Body of pancreas (tissue), 4 donors: ENCODE results near the gene CCDC112. TPM values are rescaled to one million over a fixed set of nuclear protein-coding genes. Genes with fewer than 3 reads are reported as not detected.

Source experiments
- ATAC-seq: fragments of 150-250 bp; one replicate; pipeline ENCODE4 v1.9.1; 2016
- DNase-seq, 4 donors: peaks; one replicate each; pipeline ENCODE4 v3.0.0-alpha.2; 2019
- H3K27ac ChIP-seq, 4 donors: fragments of 200-600 bp; sonication (generic); 1 replicate in 3 of 4; 2 replicates in 1 of 4; pipeline versions ENCODE4 v1.5.1 to v1.6.1; 2016 to 2019; ENCODE audit warnings: mild to moderate bottlenecking in 1 of 4, mixed read lengths in 1 of 4, moderate library complexity in 1 of 4
- H3K27me3 ChIP-seq, 2 donors: fragments of 200-600 bp; sonication (generic); one replicate each; pipeline ENCODE4 v1.6.0; 2016; ENCODE audit warnings: mild to moderate bottlenecking in 1 of 2
- H3K36me3 ChIP-seq, 2 donors: fragments of 200-600 bp; sonication (generic); replicated peaks in 1 of 2; 2 replicates each; pipeline ENCODE4 v1.5.1; 2016; ENCODE audit warnings: low read depth in 2 of 2; ENCODE audit not compliant: insufficient read depth in 1 of 2
- H3K4me1 ChIP-seq: fragments of 200-600 bp; sonication (generic); one replicate; pipeline ENCODE4 v1.6.0; 2016
- H3K4me3 ChIP-seq, 2 donors: fragments of 200-600 bp; sonication (generic); 1 replicate in 1 of 2; 2 replicates in 1 of 2; pipeline ENCODE4 v1.5.1; 2016 to 2019
- H3K9me3 ChIP-seq, 3 donors: fragments of 200-600 bp; sonication (generic); 1 replicate in 2 of 3; 2 replicates in 1 of 3; pipeline ENCODE4 v1.5.1; 2016
- CTCF ChIP-seq, 7 experiments: fragments of 450-650 bp in 4 of 7; fragments of 200-600 bp in 3 of 7; sonication (generic) in 3 of 7; IDR thresholded peaks; one replicate each; pipeline ENCODE4 v1.5.1; 2016 to 2019; ENCODE audit warnings: antibody characterized with exemption in 7 of 7
- POLR2A ChIP-seq, 3 donors: fragments of 450-650 bp; IDR thresholded peaks; one replicate each; pipeline ENCODE4 v1.6.1; 2016; ENCODE audit warnings: antibody characterized with exemption in 3 of 3, mild to moderate bottlenecking in 2 of 3
- WGBS, 2 donors: methylation state at CpG; one replicate each; pipeline ENCODE4 v1.1.5; 2017; 5-methylcytosine and 5-hydroxymethylcytosine counted together
- intact Hi-C: fragments of 100-400 bp; cut with DNase I; formaldehyde crosslinking; loops from one replicate; pipeline ENCODE4 v1.15.1; 2023
- total RNA-seq, 2 donors: library from RNA; depleted of rRNA; stranded (reverse); fragments of >200 nt; gene quantifications; one replicate each; pipeline ENCODE4 v1.1.0, GENCODE V29; 2016

Gene CCDC112
- total RNA-seq, 2 donors from 2014 or later, result 10.1 to 20.1 TPM

DNA sequence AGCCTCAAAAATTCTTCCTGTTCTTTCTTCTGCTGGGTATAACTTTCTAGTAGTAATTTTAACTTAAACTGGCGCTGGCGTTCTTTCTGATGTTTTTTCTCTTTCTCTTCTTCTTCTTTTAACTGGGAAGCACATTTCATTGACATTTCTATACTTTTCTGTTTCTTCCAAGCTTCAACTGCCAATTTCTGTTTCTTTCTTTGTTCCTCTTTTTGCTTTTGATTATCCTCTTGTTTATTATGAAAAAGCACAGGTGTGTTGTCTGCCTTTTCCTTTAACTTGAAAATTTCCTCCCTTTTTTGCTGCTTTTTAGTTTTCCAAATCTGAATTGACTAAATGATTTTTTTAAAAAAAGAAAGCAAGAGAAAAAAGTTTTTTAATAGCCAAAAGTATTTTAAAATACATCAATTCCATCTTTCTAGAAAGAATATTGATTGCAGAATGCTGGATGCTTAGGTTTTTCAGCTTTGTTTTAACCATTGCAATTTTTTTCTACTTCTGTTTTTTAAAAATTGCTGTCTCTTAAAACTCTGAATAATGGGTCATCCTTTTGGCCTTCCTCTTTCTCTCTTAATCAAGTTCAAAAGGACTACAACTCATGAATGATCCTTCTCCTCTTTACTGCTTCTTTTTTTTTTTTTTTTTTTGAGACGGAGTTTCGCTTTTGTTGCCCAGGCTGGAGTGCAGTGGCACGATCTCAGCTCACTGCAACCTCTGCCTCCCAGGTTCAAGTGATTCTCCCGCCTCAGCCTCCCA lies 25.0 kb downstream of the CCDC112 start:
- H3K4me1 ChIP-seq, result no peaks in the 10 kb centered on the region
- ATAC-seq (no peak), DNase-seq (no peak)
- H3K27me3 ChIP-seq, result no peaks in the 10 kb centered on the region
- H3K36me3 ChIP-seq, result peaks cover 0 to 5% of the 10 kb centered on the region in 2 donors
- WGBS, 2 donors, result 82 to 92% methylated on average over 6 of the region's 6 CpGs
- no peak overlapping the region for H3K4me3 ChIP-seq
- no peaks in the 10 kb centered on the region for H3K9me3 ChIP-seq
- no peak overlapping the region for H3K27ac ChIP-seq
- TF ChIP-seq CTCF (IDR thresholded peaks at IDR 0.05), result no peak
- TF ChIP-seq POLR2A (IDR thresholded peaks at IDR 0.05), result no peak
- intact Hi-C loops, result no loop called here

GRCh38 chr5:115267617-115268016 lies 28.8 kb downstream of the CCDC112 start:
- TF ChIP-seq POLR2A (IDR thresholded peaks at IDR 0.05), result no peak
- TF ChIP-seq CTCF (IDR thresholded peaks at IDR 0.05), result no peak
- no peak for DNase-seq
- intact Hi-C loops, result no loop called here
- H3K9me3 ChIP-seq, result no peaks in the 10 kb centered on the region
- H3K27me3 ChIP-seq, result no peaks in the 10 kb centered on the region
- no peak overlapping the region for H3K4me3 ChIP-seq
- no peaks in the 10 kb centered on the region for H3K4me1 ChIP-seq
- H3K27ac ChIP-seq, result no peak overlapping the region
- H3K36me3 ChIP-seq, result no peaks in the 10 kb centered on the region
- no peak for ATAC-seq

DNA sequence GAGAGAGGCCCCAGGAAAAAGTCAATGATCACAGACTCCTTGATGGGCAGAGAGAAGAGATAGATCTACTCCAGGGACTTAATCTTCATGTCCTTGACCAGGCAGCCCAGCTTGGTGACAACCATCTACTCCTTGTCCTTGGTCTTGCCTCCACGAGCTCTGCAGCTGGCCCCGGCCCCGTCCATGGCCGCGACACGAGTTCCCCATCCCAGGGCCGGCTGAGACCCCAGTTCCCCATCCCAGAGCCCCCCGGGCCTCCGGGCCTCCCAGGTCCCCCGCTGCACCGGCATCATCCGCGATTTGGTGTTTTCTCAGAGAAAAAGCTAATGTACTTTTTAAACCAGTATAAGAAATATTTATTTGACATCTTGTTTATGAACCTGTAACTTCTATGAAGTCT lies 31.2 kb downstream of the CCDC112 start:
- no peak for DNase-seq

GRCh38 chr5:115264786-115265185 lies 31.7 kb downstream of the CCDC112 start:
- H3K27ac ChIP-seq, result no peak overlapping the region
- no peaks in the 10 kb centered on the region for H3K9me3 ChIP-seq
- no peak overlapping the region for H3K4me3 ChIP-seq
- no peaks in the 10 kb centered on the region for H3K36me3 ChIP-seq
- peaks cover 14% of the 10 kb centered on the region for H3K4me1 ChIP-seq
- H3K27me3 ChIP-seq, result no peaks in the 10 kb centered on the region
- no peak for TF ChIP-seq POLR2A (IDR thresholded peaks at IDR 0.05)
- TF ChIP-seq CTCF (IDR thresholded peaks at IDR 0.05), result no peak
- intact Hi-C loops, result no loop called here
- DNase-seq (no peak), ATAC-seq (no peak)
- WGBS, 2 donors, result 98 to 100% methylated on average over 1 to 13 of the region's 13 CpGs

More for the DNA sequence above, 31.2 kb downstream of the CCDC112 start:
- WGBS, 2 donors, result 94 to 97% methylated on average over 13 of the region's 13 CpGs
- Histone ChIP-seq H3K4me3 (no peak overlapping the region), H3K9me3 (no peaks in the 10 kb centered on the region), H3K27ac (no peak overlapping the region), H3K36me3 (no peaks in the 10 kb centered on the region), H3K4me1 (peaks cover 14% of the 10 kb centered on the region), H3K27me3 (no peaks in the 10 kb centered on the region)
- no peak for ATAC-seq
- intact Hi-C loops, result no loop called here
- TF ChIP-seq POLR2A (IDR thresholded peaks at IDR 0.05) (no peak), CTCF (IDR thresholded peaks at IDR 0.05) (no peak)

- TF ChIP-seq CTCF (IDR thresholded peaks at IDR 0.05) (peak in 1 of 7 experiments; percentile 0), POLR2A (IDR thresholded peaks at IDR 0.05) (peak in 1 of 3 donors; percentile 19)
- Histone ChIP-seq H3K9me3 (no peaks in the 10 kb centered on the region), H3K27ac (peak overlapping the region; percentile 63 to 82 (median 80)), H3K4me1 (peaks cover 14% of the 10 kb centered on the region), H3K27me3 (no peaks in the 10 kb centered on the region), H3K4me3 (peak overlapping the region in 1 of 2 donors; percentile 83), H3K36me3 (no peaks in the 10 kb centered on the region)
- ATAC-seq (no peak), DNase-seq (no peak)
- intact Hi-C loops, result no loop called here
- 34 to 35% methylated on average over 7 of the region's 7 CpGs for WGBS, 2 donors
These were observed 33.4 kb downstream of the CCDC112 start for GRCh38 chr5:115263078-115263380.
